H9 (cell line): ENCODE results near the gene LRRC45. TPM values are rescaled to one million over a fixed set of nuclear protein-coding genes. Genes with fewer than 3 reads are reported as not detected.

Experiments
- DNase-seq: peaks from one replicate; pipeline ENCODE4 v3.0.0-alpha.2; 2017
- H2AFZ ChIP-seq: one replicate; pipeline ENCODE4 v1.6.1; 2013; ENCODE audit warnings: mild to moderate bottlenecking, low read length, control low read depth, moderate library complexity
- H2AK5ac ChIP-seq: 2 replicates; pipeline ENCODE4 v1.6.1; 2013; ENCODE audit warnings: low read length, control low read depth, mixed read lengths; ENCODE audit not compliant: insufficient read length
- H2BK120ac ChIP-seq: one replicate; pipeline ENCODE4 v1.6.1; 2013; ENCODE audit warnings: low read depth, mild to moderate bottlenecking, low read length, control low read depth, inconsistent platforms; ENCODE audit not compliant: poor library complexity, severe bottlenecking
- H2BK12ac ChIP-seq: 2 replicates; pipeline ENCODE4 v1.6.1; 2013; ENCODE audit warnings: low read length, control low read depth, mixed read lengths, low read depth; ENCODE audit not compliant: insufficient read length
- H2BK15ac ChIP-seq: 2 replicates; pipeline ENCODE4 v1.6.1; 2013; ENCODE audit warnings: low read depth, low read length, control low read depth
- H2BK20ac ChIP-seq: one replicate; pipeline ENCODE4 v1.6.1; 2013; ENCODE audit warnings: low read depth, mild to moderate bottlenecking, low read length, control low read depth, inconsistent platforms; ENCODE audit not compliant: poor library complexity, severe bottlenecking
- H2BK5ac ChIP-seq: 2 replicates; pipeline ENCODE4 v1.6.1; 2013; ENCODE audit warnings: low read length, control low read depth, mixed read lengths; ENCODE audit not compliant: insufficient read length
- H3K14ac ChIP-seq: 2 replicates; pipeline ENCODE4 v1.6.1; 2013; ENCODE audit warnings: low read length, control low read depth; ENCODE audit not compliant: insufficient read depth
- H3K18ac ChIP-seq: 2 replicates; pipeline ENCODE4 v1.6.1; 2013; ENCODE audit warnings: low read depth, mild to moderate bottlenecking, mixed read lengths, low read length, control low read depth; ENCODE audit not compliant: insufficient read length
- H3K23ac ChIP-seq: 2 replicates; pipeline ENCODE4 v1.6.1; 2013; ENCODE audit warnings: low read length, control low read depth, mixed read lengths, low read depth; ENCODE audit not compliant: insufficient read length
- H3K23me2 ChIP-seq: 2 replicates; pipeline ENCODE4 v1.6.1; 2013; ENCODE audit warnings: low read depth, mild to moderate bottlenecking, mixed read lengths, low read length, control low read depth; ENCODE audit not compliant: insufficient read length, poor library complexity, severe bottlenecking
- H3K27ac ChIP-seq: 2 replicates; pipeline ENCODE4 v1.5.1; 2013; ENCODE audit warnings: low read length, control low read depth, mixed read lengths, low read depth; ENCODE audit not compliant: insufficient read length
- H3K27me3 ChIP-seq: 2 replicates; pipeline ENCODE4 v1.6.1; 2013; ENCODE audit warnings: low read length, control low read depth, inconsistent platforms; ENCODE audit not compliant: insufficient read depth
- H3K4ac ChIP-seq: 2 replicates; pipeline ENCODE4 v1.6.1; 2013; ENCODE audit warnings: low read depth, mild to moderate bottlenecking, control low read depth, inconsistent platforms, low read length, moderate library complexity
- H3K4me1 ChIP-seq: 2 replicates; pipeline ENCODE4 v1.6.1; 2013; ENCODE audit warnings: low read length, control low read depth, inconsistent platforms; ENCODE audit not compliant: insufficient read depth
- H3K4me2 ChIP-seq: 2 replicates; pipeline ENCODE4 v1.6.1; 2013; ENCODE audit warnings: low read length, control low read depth, mixed read lengths; ENCODE audit not compliant: insufficient read length, insufficient read depth
- H3K56ac ChIP-seq: 2 replicates; pipeline ENCODE4 v1.6.1; 2013; ENCODE audit warnings: low read depth, mild to moderate bottlenecking, mixed read lengths, low read length, control low read depth; ENCODE audit not compliant: insufficient read length
- H3K79me1 ChIP-seq: 2 replicates; pipeline ENCODE4 v1.6.1; 2013; ENCODE audit warnings: low read depth, mild to moderate bottlenecking, moderate library complexity, low read length, control low read depth, inconsistent platforms; ENCODE audit not compliant: insufficient read depth, poor library complexity, severe bottlenecking
- H3K79me2 ChIP-seq: 2 replicates; pipeline ENCODE4 v1.6.1; 2013; ENCODE audit warnings: low read length, control low read depth, inconsistent platforms; ENCODE audit not compliant: insufficient read depth
- H3K9ac ChIP-seq: 2 replicates; pipeline ENCODE4 v1.6.1; 2013; ENCODE audit warnings: low read length, control low read depth, mixed read lengths; ENCODE audit not compliant: insufficient read length; ENCODE audit errors: extremely low read depth
- H3K9me3 ChIP-seq: one replicate; pipeline ENCODE4 v1.6.1; 2013; ENCODE audit warnings: low read depth, low read length, inconsistent platforms; ENCODE audit not compliant: control insufficient read depth
- H3T11ph ChIP-seq: one replicate; pipeline ENCODE4 v1.6.1; 2013; ENCODE audit warnings: mild to moderate bottlenecking, low read length, control low read depth, inconsistent platforms
- H4K20me1 ChIP-seq: one replicate; pipeline ENCODE4 v1.6.1; 2013; ENCODE audit not compliant: control insufficient read depth, insufficient read length, insufficient read depth
- H4K5ac ChIP-seq: 2 replicates; pipeline ENCODE4 v1.6.1; 2013; ENCODE audit warnings: low read depth, mild to moderate bottlenecking, mixed read lengths, low read length, control low read depth; ENCODE audit not compliant: insufficient read length
- H4K8ac ChIP-seq: replicated peaks from 2 replicates; pipeline ENCODE4 v1.6.1; 2013; ENCODE audit warnings: low read length, control low read depth, mixed read lengths, low read depth; ENCODE audit not compliant: insufficient read length
- H4K91ac ChIP-seq: 2 replicates; pipeline ENCODE4 v1.6.1; 2013; ENCODE audit warnings: low read depth, mild to moderate bottlenecking, moderate library complexity, mixed read lengths, low read length, control low read depth; ENCODE audit not compliant: insufficient read length
- H3K27ac Mint-ChIP-seq, 3 experiments: 2 replicates in 2 of 3; 3 replicates in 1 of 3; pipeline ENCODE4 v1.8.0; 2020 to 2021; ENCODE audit warnings: mixed read lengths in 3 of 3, mild to moderate bottlenecking in 1 of 3, moderate library complexity in 1 of 3
- H3K27me3 Mint-ChIP-seq: 2 replicates; pipeline ENCODE4 v1.8.0; 2021; ENCODE audit warnings: low read depth, mild to moderate bottlenecking, moderate library complexity, mixed read lengths
- H3K36me3 Mint-ChIP-seq, 3 experiments: 2 replicates in 2 of 3; 3 replicates in 1 of 3; pipeline ENCODE4 v1.8.0; 2020 to 2021; ENCODE audit warnings: low read depth in 3 of 3, mixed read lengths in 3 of 3; ENCODE audit not compliant: insufficient read depth in 1 of 3
- H3K4me1 Mint-ChIP-seq, 2 experiments: 2 replicates each; pipeline ENCODE4 v1.8.0; 2020; ENCODE audit warnings: mixed read lengths in 2 of 2
- H3K4me3 Mint-ChIP-seq, 2 experiments: 2 replicates in 1 of 2; 3 replicates in 1 of 2; pipeline ENCODE4 v1.8.0; 2020 to 2021; ENCODE audit warnings: mild to moderate bottlenecking in 2 of 2, mixed read lengths in 2 of 2, moderate library complexity in 1 of 2
- H3K9me3 Mint-ChIP-seq, 2 experiments: 2 replicates in 1 of 2; 3 replicates in 1 of 2; pipeline ENCODE4 v1.8.0; 2020; ENCODE audit warnings: mild to moderate bottlenecking in 2 of 2, mixed read lengths in 2 of 2, moderate library complexity in 1 of 2
- WGBS: extraction: QIAGEN DNeasy Blood & Tissue Kit; methylation state at CpG from one replicate; pipeline ENCODE4 v1.1.7; 2013; ENCODE audit warnings: missing lambda C conversion rate, low lambda C conversion rate, mixed read lengths; ENCODE audit not compliant: insufficient read length; ENCODE audit errors: extremely low coverage; 5-methylcytosine and 5-hydroxymethylcytosine counted together
- total RNA-seq: library from RNA; stranded (reverse); gene quantifications from 2 replicates; pipeline ENCODE4 v1.2.1, GENCODE V29; 2021
- TF ChIP-seq, protein P1 (sequence below): fragments of 200-600 bp; sonication (generic); conservative IDR thresholded peaks from 3 replicates; pipeline ENCODE4 v1.8.0; 2021; ENCODE audit warnings: antibody characterized with exemption, mild to moderate bottlenecking

Gene LRRC45
- total RNA-seq, 1 experiment from 2014 or later, result 28.7 TPM

DNA sequence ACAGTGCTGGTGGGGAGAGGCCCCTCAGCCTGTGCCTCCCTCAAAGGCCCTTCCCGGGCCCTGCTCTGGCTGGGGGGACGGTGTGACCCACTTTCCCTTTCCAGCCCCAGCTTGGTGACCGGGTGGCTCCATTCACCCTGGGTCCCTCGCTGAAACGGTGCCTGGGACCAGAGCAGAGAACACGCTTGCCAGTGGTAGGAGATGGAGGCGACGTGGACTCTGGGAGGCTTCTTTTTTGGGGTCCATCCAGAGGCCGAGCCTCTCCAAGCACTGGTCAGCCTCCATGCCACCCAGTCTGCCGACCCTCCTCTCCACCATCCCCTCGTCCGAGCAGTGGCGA lies 8.2 kb upstream of the LRRC45 start:
- Histone ChIP-seq H3T11ph (no peak overlapping the region), H3K18ac (no peak overlapping the region), H2BK12ac (no peak overlapping the region), H4K5ac (no peak overlapping the region), H2AK5ac (no peak overlapping the region), H3K4me2 (no peak overlapping the region), H2BK20ac (no peak overlapping the region), H3K27me3 (no peaks in the 10 kb centered on the region), H4K91ac (no peak overlapping the region), H3K23me2 (no peaks in the 10 kb centered on the region), H4K8ac (no peak overlapping the region), H3K27ac (no peak overlapping the region), H3K9ac (no peak overlapping the region), H3K4me1 (no peaks in the 10 kb centered on the region), H3K79me2 (no peaks in the 10 kb centered on the region), H2BK5ac (no peak overlapping the region), H2BK120ac (no peak overlapping the region), H3K56ac (no peak overlapping the region), H3K14ac (no peak overlapping the region), H3K9me3 (no peaks in the 10 kb centered on the region), H4K20me1 (no peaks in the 10 kb centered on the region), H3K79me1 (no peaks in the 10 kb centered on the region), H3K23ac (no peak overlapping the region), H3K4ac (no peak overlapping the region), H2BK15ac (no peak overlapping the region), H2AFZ (no peak overlapping the region)
- Mint-ChIP-seq H3K36me3 (peaks cover 2 to 8% (median 3%) of the 10 kb centered on the region in 3 experiments; a peak in 4 of 7 replicates), H3K27me3 (no peaks in the 10 kb centered on the region), H3K9me3 (no peaks in the 10 kb centered on the region), H3K4me3 (no peak overlapping the region), H3K27ac (no peak overlapping the region), H3K4me1 (0 out of 4 replicates have a peak, but pooled peaks cover 0 to 2% of the 10 kb centered on the region in 2 experiments)
- whole genome bisulfite sequencing, result no CpG with 5 or more reads among the region's 13 CpGs
- TF ChIP-seq, protein P1, sequence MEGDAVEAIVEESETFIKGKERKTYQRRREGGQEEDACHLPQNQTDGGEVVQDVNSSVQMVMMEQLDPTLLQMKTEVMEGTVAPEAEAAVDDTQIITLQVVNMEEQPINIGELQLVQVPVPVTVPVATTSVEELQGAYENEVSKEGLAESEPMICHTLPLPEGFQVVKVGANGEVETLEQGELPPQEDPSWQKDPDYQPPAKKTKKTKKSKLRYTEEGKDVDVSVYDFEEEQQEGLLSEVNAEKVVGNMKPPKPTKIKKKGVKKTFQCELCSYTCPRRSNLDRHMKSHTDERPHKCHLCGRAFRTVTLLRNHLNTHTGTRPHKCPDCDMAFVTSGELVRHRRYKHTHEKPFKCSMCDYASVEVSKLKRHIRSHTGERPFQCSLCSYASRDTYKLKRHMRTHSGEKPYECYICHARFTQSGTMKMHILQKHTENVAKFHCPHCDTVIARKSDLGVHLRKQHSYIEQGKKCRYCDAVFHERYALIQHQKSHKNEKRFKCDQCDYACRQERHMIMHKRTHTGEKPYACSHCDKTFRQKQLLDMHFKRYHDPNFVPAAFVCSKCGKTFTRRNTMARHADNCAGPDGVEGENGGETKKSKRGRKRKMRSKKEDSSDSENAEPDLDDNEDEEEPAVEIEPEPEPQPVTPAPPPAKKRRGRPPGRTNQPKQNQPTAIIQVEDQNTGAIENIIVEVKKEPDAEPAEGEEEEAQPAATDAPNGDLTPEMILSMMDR, result no peak
- DNase-seq, result no peak
